ENCODE data around the gene METTL16.

Gene METTL16

DNA sequence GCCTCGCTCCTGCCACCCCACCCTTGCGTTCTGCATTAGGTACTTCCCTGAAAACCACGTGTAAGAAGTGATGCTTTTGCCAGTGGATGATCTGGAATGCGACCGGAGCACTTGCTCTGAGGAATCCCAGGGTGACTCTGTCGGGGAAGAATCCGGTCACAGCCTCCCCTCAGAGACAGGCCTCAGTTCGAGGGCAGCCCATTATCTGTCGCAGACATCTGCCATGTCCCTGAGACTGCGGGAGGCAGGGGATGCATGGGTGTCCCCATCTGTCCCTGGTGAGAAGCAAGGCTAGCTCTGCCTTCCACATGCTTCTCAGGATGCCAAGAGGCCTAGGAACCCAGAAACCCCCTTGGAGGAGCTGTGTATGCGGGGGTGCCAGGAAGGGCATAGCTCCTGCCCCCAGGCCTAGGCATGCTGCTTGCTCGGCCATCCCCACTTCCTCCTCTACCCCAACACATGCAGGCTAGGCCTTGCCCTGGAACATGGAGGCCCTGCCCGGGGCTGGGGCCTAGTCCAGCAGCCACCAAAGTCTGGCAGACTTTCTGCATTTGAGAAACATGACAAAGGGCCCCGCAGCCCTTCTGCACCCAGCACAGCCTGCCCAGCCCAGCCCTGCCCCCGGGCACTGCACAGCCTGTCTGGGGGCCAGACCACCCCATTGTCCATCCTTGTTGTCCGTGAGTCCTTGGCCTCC is 131.3 kb downstream of the METTL16 start:
- DNase-seq (ENCODE audit: low spot score) = no peak

DNA sequence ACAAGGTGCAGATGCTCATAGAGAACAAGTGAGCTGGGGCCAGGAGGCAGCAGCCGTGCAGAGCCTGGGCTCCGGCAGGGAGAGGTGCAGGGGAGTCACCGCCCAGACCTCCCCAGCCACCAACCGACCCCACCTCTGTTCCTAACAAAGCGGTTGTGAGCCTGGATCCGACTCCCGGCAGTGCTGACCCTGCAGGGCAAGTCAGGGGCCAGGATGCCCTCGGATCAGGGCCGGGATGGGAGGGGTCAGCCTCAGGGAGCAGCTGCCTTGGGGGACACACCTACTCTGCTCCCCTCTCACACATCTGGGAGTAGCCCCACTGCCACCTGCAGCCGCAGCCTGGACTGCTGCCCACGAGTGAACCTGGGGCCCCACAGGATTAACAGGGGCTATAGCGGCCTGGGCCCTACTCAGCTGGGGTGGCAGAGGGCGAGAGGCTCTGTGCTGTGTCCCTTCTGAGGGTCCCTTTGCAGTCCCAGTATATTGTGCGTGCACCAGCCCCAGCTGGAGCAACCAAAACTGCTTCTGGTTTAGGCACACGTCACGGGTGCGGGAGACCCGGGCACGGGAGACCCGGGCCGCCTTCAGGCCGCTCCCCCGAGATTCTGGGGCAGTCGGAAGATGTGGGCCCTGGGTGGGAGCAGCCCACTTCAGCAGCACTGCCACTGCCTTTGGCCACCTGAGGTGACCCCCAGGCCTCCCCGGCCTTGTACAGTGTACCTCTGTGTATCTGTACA is 132.0 kb downstream of the METTL16 start:
- no peak for DNase-seq (ENCODE audit: low spot score)

DNA sequence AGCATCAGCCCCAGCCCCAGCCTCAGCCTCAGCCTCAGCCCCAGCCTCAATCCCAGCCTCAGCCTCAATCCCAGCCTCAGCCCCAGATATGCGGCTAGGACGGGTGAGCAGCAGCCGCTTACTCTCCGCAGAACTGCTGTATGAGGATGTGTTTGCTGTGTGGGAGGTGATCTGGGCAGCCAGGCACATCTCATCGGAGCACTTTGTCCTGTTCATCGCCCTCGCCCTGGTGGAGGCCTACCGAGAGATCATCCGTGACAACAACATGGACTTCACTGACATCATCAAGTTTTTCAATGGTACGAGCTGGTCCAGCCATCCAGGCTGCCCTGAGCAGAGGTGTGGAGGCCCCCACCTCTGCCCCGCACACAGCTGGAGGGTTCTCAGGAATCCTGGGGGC is 132.8 kb downstream of the METTL16 start:
- no peak for DNase-seq (ENCODE audit: low spot score)

DNA sequence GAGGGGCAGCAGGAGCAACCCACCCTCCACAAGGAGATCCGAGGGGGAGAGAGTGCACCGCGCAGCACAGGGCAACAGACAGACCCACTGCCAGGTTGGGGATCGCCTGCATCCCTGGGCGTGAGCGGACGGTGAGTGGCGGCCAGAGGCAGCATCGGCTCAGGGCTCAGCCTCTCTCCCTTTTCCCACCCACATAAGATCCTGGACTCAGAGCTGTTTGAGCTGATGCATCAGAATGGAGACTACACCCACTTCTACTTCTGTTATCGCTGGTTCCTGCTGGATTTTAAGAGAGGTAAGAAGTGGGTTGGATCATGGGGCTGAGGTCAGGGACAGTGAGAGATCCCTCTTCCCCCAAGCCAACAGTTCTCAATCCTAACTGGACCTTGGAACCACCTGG is 134.0 kb downstream of the METTL16 start:
- no peak for DNase-seq (ENCODE audit: low spot score)

DNA sequence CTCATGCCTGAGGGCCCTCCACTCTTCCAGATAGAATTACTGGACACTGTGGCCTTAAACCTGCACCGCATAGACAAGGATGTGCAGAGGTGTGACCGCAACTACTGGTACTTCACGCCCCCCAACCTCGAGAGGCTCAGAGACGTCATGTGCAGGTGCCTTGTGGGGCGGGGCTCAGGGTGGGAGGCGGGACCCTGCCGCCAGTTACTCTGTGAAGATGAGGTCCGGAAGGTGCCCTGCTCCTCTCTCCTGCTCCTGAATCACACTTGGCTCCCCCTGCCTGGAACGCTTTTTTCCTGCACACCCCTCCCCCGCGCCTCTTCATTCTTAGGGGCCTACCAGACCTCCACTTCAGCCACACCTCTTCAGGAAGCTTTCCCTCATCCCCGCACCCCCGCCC is 135.6 kb downstream of the METTL16 start:
- no peak for DNase-seq (ENCODE audit: low spot score)

DNA sequence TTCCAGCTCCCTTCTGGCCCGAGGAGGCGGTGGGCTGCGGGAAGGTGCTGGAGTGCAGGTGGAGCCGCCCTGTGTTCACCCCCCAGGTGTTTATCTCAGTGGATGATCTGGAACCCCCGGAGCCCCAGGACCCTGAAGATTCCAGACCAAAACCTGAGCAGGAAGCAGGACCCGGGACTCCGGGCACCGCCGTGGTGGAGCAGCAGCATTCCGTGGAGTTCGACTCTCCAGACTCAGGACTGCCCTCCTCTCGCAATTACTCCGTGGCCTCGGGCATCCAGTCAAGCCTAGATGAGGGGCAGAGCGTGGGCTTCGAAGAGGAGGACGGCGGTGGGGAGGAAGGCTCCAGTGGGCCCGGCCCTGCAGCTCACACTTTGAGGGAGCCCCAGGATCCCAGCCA is 136.3 kb downstream of the METTL16 start:
- DNase-seq (ENCODE audit: low spot score) = no peak

DNA sequence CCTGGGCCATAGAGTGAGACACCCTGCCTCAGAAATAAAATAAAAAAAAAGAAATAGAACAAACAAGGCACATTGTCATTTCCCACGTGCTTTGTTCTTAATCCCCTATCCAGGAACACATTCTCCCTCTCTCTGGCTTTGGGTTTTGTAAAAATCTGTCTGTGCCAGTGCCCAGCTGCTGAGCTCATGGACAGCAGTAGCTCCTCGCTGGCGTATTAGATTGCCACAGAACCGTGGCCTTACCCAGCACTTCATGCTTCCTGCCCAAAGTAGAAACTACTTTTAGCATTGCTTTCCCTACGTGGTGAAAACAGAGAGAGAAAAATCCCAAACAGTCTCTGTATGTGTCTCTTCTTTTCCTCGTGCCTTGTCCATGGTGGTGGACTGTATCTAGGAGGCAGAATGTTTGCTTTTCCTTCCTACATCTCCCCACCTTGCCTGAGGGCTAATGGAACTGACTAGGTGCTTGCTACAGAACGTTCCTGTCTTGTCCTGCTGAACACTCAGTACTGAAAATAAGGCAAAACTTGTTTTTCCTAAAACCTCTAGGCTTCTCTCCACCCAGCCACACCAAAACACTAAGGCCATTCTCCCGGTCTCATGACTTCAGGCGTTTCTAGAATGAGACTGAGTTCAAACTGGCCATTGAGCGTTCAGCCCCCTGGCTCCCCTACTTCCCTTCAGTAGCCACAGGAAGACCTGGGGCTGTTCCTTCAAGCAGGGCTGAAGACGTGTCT is 137.0 kb downstream of the METTL16 start:
- DNase-seq (ENCODE audit: low spot score) = no peak

DNA sequence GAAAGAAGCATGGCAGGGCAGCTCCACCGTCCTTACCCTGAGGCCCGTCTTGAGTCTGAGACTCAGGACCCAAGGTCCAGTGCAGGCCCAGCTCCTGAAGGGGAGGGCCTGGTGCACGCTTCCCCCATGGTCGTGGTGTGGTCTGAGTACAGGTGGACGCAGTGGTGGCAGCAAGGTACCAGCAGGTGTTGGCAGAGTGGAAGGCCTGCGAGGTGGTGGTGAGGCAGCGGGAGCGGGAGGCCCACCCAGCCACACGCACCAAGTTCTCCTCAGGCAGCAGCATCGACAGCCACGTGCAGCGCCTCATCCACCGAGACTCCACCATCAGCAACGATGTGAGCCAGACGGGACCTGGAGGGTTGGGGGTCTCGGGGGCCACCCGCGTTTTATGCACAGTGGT is 138.5 kb downstream of the METTL16 start:
- DNase-seq (ENCODE audit: low spot score) = no peak

DNA sequence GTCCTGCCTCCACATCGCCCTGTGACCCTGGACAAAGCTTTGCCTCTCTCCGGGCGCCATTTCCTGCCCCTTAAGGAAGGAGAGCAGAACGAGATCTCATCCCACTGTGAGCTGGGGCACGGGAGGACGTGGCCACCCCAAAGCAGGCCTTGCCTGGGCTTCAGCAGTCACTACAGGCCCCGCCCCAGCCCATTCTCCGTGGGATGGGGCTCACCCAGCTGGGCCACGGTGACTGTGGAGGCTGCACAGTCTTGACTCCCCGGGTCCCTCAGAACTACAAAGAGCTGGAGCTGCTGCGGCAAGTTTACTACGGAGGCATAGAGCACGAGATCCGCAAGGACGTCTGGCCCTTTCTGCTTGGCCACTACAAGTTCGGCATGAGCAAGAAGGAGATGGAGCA is 139.0 kb downstream of the METTL16 start:
- no peak for DNase-seq (ENCODE audit: low spot score)

DNA sequence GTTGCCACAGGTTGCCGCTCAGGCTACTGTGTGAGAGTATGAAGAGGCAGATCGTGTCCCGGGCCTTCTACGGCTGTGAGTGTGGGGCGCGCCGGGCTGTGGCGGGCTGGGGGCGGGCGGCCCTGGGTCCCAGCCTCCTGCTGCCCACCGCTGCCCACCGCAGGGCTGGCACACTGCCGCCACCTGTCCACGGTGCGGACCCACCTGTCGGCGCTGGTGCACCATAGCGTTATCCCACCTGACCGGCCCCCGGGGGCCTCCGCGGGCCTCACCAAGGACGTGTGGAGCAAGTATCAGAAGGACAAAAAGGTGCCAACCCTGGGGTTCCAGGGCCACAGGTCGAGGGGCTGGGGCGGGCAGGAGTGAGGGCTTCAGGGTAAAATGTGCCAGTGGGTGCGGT is 139.5 kb downstream of the METTL16 start:
- DNase-seq (ENCODE audit: low spot score) = no peak

DNA sequence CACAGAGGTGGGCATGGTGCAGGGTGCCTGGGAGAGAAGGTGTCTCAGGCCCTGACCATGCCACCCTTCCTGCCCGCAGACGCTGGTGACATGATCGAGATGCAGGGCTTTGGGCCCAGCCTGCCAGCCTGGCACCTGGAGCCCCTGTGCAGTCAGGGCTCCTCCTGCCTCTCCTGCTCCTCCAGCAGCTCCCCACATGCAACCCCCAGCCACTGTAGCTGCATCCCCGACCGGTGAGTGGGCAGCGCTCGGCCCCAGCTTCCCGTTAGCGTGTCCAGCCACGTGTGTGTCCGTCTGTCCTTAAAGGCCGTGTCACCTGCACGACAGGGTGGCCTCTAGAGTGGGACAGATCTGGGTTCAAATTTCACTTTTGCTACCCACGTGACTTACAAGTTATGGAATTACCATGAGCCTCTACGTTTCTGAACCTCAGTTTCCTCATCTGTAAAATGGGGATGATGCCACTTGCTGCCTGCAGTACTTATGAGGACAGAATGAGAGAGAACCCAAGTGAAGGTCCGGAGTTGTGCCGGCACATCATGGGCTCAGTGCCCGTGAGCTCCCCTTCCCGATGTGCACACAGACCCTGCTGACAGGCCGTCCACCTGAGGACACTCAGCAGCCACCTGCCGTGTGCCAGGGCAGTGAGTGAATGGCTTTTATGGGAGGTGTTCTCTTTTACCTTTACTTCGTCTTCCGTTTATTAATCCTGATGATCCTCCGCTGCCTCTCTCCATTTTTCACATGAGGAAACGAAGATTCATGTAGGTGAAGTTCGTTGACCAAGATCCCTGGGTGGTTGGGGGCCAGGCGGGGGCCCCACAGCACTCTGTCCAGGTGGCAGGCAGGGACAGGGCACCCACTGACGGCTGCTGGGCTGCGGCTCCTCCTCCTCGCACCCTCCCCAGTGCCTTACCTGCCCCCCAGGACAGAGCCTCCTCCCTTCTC is 140.2 kb downstream of the METTL16 start:
- DNase-seq (ENCODE audit: low spot score) = no peak

DNA sequence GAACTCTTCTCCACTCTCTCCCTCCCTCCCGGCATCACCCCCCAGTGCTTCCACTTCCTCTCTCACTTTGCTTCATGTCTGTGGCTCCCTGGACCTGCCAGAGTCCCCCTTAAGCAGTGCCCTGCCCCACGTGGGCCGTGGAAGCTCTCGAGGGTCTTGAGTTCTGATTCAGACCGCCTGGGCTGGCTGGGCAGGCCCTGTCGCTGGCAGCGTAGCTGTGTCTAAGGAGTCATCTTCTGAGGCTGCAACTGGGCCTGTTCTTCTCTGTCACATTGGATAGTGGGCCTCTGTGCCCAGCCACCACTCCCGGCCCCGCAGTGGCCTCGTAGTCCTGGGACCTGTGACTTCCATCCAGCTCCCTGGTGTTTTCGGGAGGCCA is 141.5 kb downstream of the METTL16 start:
- no peak for DNase-seq (ENCODE audit: low spot score)

DNA sequence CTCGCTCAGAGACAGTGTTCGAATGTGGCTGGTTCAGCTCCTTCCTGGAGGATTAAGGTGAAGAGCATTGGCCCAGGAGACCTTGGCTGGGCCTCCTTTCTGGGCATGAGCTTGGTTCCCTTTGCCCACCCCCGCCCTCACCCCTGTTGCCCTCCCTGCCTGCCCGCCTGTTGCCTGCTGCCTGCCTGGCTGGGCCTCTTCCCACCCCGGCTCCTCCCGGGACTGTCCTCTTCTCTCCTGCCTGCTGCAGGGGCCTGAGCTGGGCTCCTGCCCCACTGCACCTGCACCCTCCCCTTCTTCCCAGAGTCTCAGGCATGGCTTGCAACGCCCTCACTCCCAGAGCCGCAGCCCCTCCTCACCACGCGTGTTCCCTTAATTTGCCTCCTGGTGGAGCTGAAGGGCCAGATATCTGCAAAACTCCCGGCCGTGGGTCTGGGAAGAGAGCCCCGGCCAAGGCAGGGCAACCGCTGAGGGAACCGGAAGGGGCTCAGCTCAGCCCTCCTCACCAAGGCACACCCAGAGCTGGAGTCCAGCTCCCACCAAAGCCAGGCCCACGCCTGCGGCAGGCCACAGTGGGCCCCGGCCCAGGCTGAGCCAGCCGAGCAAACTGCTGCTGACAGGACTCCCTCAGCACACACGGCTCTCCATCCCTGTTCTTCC is 142.0 kb downstream of the METTL16 start:
- no peak for DNase-seq (ENCODE audit: low spot score)

DNA sequence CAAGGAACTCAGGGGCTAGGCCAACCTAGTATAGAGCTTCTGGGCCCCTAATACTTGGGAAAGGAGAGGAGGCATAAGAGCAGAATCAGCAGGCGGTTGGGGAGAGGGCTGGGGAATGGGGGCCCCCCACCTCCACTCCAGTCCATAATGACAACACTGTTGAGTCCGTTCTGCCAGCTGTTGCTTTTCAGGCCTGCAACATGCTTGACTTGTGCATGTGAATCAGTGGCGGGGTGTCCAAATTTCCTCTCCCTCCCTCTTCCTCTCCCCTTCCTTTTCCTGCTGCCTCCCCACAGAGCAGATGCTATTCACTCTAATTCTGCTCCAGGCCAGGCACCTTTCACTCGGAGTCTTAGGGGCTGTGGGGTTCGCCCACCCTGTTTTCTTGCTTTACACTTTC is 142.6 kb downstream of the METTL16 start:
- DNase-seq (ENCODE audit: low spot score) = no peak

DNA sequence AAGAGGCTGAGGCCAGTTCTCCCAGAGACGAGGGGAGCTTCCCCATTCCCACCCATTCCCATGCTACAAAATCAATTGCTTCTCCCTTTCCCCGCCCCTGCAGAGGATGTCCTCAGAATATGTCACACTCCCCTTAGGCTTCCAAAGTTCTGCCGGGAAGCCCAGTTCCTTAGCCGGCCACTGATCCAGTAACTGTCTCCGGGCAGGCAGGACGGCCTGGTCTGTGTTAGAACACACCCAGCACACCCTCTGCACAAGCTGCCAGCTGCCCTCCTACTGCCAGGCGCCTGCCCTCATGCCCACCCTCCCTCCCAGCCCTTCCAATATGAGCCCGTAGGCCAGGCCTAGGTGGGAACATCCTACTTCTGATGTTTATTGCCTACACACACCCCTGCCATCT is 143.3 kb downstream of the METTL16 start:
- DNase-seq (ENCODE audit: low spot score) = no peak

DNA sequence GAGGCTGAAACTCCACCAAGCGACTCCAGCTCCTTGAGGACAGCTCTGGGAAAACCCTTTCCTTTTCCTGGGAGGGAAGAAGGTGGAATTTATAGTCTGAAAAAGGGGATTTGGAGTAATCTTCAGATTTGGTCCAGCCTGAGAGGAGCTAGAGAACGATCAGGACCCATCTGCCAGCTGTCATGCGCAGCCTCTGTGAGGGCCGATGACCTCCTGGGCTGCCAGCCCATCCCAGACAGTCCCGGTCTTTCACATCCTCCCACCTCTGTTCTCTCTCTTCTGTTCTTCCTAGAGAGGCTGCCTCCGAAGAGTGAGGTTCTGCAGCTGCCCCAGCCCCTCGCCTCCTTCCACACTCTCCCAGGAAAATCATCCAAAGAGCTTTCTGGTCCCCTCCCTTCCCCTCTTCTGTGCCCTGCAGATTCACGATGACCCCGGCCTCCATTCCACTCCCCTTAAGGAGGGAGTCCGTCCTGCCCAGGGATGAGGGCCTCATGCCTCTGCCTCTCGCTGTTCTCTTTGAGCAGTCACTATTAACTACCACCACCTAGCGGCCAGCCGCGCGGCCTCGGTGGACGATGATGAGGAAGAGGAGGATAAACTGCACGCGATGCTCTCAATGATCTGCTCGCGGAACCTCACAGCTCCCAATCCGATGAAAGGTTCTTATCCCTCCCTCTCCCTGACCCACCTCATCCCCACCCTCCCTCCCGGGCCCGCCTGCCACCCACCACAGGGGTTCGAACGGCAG is 144.8 kb downstream of the METTL16 start:
- DNase-seq (ENCODE audit: low spot score) = no peak
